Mesodermal cell (in vitro differentiated cells): ENCODE results near the gene MCAT.

Source experiments
- H3K27ac ChIP-seq: 2 replicates; pipeline ENCODE4 v1.7.0; 2013; ENCODE audit warnings: mild to moderate bottlenecking, low read depth, low read length, moderate library complexity; ENCODE audit not compliant: severe bottlenecking
- H3K36me3 ChIP-seq: 2 replicates; pipeline ENCODE4 v1.7.1; 2013; ENCODE audit warnings: mild to moderate bottlenecking, low read length, moderate library complexity; ENCODE audit not compliant: control insufficient read depth, insufficient read depth
- H3K4me1 ChIP-seq: one replicate; pipeline ENCODE4 v1.7.1; 2013; ENCODE audit warnings: mild to moderate bottlenecking, low read length; ENCODE audit not compliant: insufficient read depth, control insufficient read depth, poor library complexity, severe bottlenecking
- H3K4me3 ChIP-seq: 2 replicates; pipeline ENCODE4 v1.7.0; 2013; ENCODE audit warnings: low read length, control low read depth, mild to moderate bottlenecking; ENCODE audit not compliant: insufficient read depth, poor library complexity, severe bottlenecking; ENCODE audit errors: extremely low read depth
- H3K9me3 ChIP-seq: 2 replicates; pipeline ENCODE4 v1.7.1; 2013; ENCODE audit warnings: mild to moderate bottlenecking, low read length, moderate library complexity; ENCODE audit not compliant: control insufficient read depth
- WGBS, 2 experiments: methylation state at CpG; one replicate each; pipeline ENCODE4 v1.1.5; 2013; ENCODE audit warnings: missing lambda C conversion rate in 2 of 2; ENCODE audit not compliant: insufficient coverage in 2 of 2; 5-methylcytosine and 5-hydroxymethylcytosine counted together

Gene MCAT

GRCh38 chr22:43135565-43135964 is 7.6 kb downstream of the MCAT start:
- H3K4me1 ChIP-seq, result no peaks in the 10 kb centered on the region
- H3K27ac ChIP-seq, result no peak overlapping the region
- WGBS, 2 experiments, result 93 to 100% methylated on average over 1 to 2 of the region's 5 CpGs
- H3K9me3 ChIP-seq, result no peaks in the 10 kb centered on the region
- no peak overlapping the region for H3K4me3 ChIP-seq
- H3K36me3 ChIP-seq, result peaks cover 64% of the 10 kb centered on the region

GRCh38 chr22:43134553-43134952 is 8.6 kb downstream of the MCAT start:
- no peak overlapping the region for H3K27ac ChIP-seq
- H3K4me1 ChIP-seq, result no peaks in the 10 kb centered on the region
- peaks cover 54% of the 10 kb centered on the region for H3K36me3 ChIP-seq
- 94% methylated on average over 2 to 3 of the region's 4 CpGs for WGBS, 2 experiments
- no peak overlapping the region for H3K4me3 ChIP-seq
- H3K9me3 ChIP-seq, result no peaks in the 10 kb centered on the region

GRCh38 chr22:43133401-43133800 is 9.8 kb downstream of the MCAT start:
- Histone ChIP-seq H3K4me1 (no peaks in the 10 kb centered on the region), H3K9me3 (no peaks in the 10 kb centered on the region), H3K27ac (no peak overlapping the region), H3K4me3 (no peak overlapping the region), H3K36me3 (peaks cover 44% of the 10 kb centered on the region)
- 82 to 84% methylated on average over 7 to 9 of the region's 9 CpGs for WGBS, 2 experiments

- 97 to 99% methylated on average over 13 to 17 of the region's 17 CpGs for WGBS, 2 experiments
- peaks cover 9% of the 10 kb centered on the region for H3K4me1 ChIP-seq
- no peaks in the 10 kb centered on the region for H3K9me3 ChIP-seq
- no peak overlapping the region for H3K4me3 ChIP-seq
- peaks cover 36% of the 10 kb centered on the region for H3K36me3 ChIP-seq
- H3K27ac ChIP-seq, result no peak overlapping the region
These were observed 11.3 kb downstream of the MCAT start for GRCh38 chr22:43131773-43132501.

- H3K27ac ChIP-seq, result no peak overlapping the region
- 64 to 79% methylated on average over 7 to 13 of the region's 16 CpGs for WGBS, 2 experiments
These were observed 13.5 kb downstream of the MCAT start for GRCh38 chr22:43129426-43130425.

GRCh38 chr22:43128928-43129424 is 14.2 kb downstream of the MCAT start:
- Histone ChIP-seq H3K27ac (no peak overlapping the region), H3K36me3 (peaks cover 12% of the 10 kb centered on the region), H3K9me3 (no peaks in the 10 kb centered on the region), H3K4me1 (peaks cover 18% of the 10 kb centered on the region), H3K4me3 (no peak overlapping the region)
- WGBS, 2 experiments, result 68 to 76% methylated on average over 15 to 19 of the region's 20 CpGs

More at GRCh38 chr22:43129426-43130425, 13.5 kb downstream of the MCAT start:
- no peaks in the 10 kb centered on the region for H3K9me3 ChIP-seq
- H3K36me3 ChIP-seq, result peaks cover 20% of the 10 kb centered on the region
- peaks cover 18% of the 10 kb centered on the region for H3K4me1 ChIP-seq
- no peak overlapping the region for H3K4me3 ChIP-seq

GRCh38 chr22:43128116-43128515 is 15.1 kb downstream of the MCAT start:
- H3K4me1 ChIP-seq, result peaks cover 18% of the 10 kb centered on the region
- H3K27ac ChIP-seq, result no peak overlapping the region
- WGBS, 2 experiments, result 95% methylated on average over 7 to 13 of the region's 13 CpGs
- H3K36me3 ChIP-seq, result peaks cover 4% of the 10 kb centered on the region
- H3K4me3 ChIP-seq, result no peak overlapping the region
- no peaks in the 10 kb centered on the region for H3K9me3 ChIP-seq

- Histone ChIP-seq H3K4me3 (no peak overlapping the region), H3K27ac (peak overlapping the region; percentile 45), H3K9me3 (no peaks in the 10 kb centered on the region), H3K36me3 (no peaks in the 10 kb centered on the region), H3K4me1 (peaks cover 18% of the 10 kb centered on the region)
- WGBS, 2 experiments, result 89 to 96% methylated on average over 15 to 16 of the region's 17 CpGs
These were observed 15.9 kb downstream of the MCAT start for GRCh38 chr22:43127166-43127908.

- Histone ChIP-seq H3K9me3 (no peaks in the 10 kb centered on the region), H3K4me3 (no peak overlapping the region), H3K4me1 (peaks cover 18% of the 10 kb centered on the region), H3K36me3 (no peaks in the 10 kb centered on the region), H3K27ac (peak overlapping the region; percentile 45)
- 50 to 72% methylated on average over 3 to 5 of the region's 5 CpGs for WGBS, 2 experiments
These were observed 16.6 kb downstream of the MCAT start for GRCh38 chr22:43126501-43127165.
